ENCODE measurements around the gene MUC5AC.
"Not testable (repeated sequence)": the region's sequence is repeated elsewhere in the genome, so short reads cannot be mapped to it uniquely, and the experiment has no call there.

MUC5AC gene

DNA sequence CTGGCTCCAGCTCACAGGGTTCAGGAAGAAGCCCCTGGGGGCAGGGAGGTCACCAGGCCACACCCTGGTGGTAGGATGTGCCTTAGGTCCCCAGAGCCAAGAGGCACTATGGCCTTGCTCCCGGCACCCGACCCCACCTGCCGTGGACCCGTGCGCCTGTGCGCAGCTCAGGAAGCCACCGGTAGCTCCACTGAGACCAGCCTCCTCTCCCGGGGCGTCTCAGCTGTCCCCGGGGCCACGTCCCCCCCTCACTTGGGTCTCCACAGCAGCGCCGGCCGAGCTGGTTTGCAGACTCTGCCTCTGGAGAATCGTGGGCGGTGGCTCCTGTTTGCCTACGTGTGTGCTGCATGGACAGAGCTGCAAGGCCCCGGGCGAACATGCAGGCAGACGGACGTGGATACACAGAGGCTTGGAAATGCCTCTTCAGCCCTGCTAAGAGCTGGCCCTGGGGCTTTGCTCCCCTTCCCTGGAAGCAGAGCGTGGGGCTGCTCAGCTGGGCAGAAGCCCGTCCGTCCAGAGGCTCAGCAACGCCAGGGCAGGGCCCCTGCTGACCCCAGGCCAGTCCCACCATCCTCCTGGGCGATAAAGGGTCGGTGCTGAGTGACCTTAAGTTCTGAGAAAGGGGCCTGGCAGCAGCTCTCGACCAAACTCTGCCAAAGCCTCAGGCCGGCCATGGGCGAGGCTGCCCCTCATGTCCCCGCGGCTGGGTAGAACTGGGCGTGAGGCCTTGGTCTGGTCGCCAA, 49.8 kb downstream of the MUC5AC start:
- Histone ChIP-seq H3K36me3 (ENCODE audit: control insufficient read depth, insufficient read depth, low read length) (no peaks in the 10 kb centered on the region), H3K4me1 (ENCODE audit: control insufficient read depth, insufficient read depth, low read length) (no peaks in the 10 kb centered on the region), H3K9ac (ENCODE audit: low read depth, low read length) (no peak overlapping the region), H3K9me3 (ENCODE audit: control insufficient read depth, insufficient read depth, low read length) (no peaks in the 10 kb centered on the region), H3K4me3 (ENCODE audit: low read depth, low read length) (no peak overlapping the region), H3K27me3 (ENCODE audit: control insufficient read depth, insufficient read depth, low read length) (no peaks in the 10 kb centered on the region)

DNA sequence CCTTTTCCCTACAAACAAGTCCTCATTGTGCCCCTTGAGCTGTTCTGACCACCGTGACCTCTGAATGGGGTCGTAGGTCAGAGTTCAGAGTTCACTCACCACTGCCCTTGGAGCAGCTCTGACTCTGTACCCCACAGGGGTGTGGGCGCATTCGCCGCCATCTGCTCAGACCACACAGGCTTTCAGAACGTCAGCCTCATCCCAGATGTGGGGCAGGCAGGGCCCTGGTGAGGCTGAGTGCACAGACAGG, 50.3 kb downstream of the MUC5AC start:
- no peak overlapping the region for H3K9ac ChIP-seq (ENCODE audit: low read depth, low read length)
- no peaks in the 10 kb centered on the region for H3K36me3 ChIP-seq (ENCODE audit: control insufficient read depth, insufficient read depth, low read length)
- H3K27me3 ChIP-seq (ENCODE audit: control insufficient read depth, insufficient read depth, low read length), result no peaks in the 10 kb centered on the region
- no peaks in the 10 kb centered on the region for H3K4me1 ChIP-seq (ENCODE audit: control insufficient read depth, insufficient read depth, low read length)
- H3K9me3 ChIP-seq (ENCODE audit: control insufficient read depth, insufficient read depth, low read length), result no peaks in the 10 kb centered on the region
- no peak overlapping the region for H3K4me3 ChIP-seq (ENCODE audit: low read depth, low read length)

DNA sequence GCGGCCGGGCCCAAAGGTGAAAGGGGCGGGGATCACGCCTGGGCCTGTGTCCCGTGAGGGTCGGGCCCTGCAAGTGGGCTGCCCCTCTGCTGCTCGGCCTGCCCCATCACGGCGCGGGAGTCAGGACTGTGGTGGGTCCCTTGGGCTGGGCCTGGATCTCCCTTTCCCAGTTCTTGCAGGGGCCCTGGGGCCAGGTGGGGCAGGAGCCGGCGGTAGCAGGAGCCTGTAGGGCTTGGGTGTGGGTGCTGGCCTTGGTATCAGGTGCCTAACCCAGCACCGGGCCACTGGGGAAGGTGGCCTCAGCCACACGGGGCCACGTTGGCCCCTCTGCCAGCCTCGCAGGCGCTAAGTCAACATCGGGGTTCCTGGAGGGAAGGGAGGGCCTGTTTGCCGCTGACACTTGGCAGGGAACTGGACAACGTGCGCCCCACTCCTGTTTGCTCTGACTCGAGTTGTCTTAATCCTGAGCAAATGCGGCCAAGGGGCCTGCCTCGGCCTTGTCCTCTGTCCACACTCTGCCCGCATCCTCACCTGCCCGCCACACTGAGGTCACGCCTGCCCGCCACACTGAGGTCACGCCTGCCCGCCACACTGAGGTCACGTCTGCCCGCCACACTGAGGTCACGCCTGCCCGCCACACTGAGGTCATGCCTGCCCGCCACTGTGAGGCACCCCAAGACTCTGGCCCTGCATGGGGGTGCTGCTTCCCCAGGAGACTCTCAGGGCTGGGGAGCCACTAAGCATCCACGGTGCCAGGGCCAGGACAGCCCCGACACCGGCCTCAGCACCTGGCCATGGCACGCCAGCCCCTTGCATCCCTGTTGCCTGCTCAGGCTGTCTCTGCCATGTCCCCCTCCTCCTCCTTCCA, 50.9 kb downstream of the MUC5AC start:
- H3K27me3 ChIP-seq (ENCODE audit: control insufficient read depth, insufficient read depth, low read length), result no peaks in the 10 kb centered on the region
- no peak overlapping the region for H3K9ac ChIP-seq (ENCODE audit: low read depth, low read length)

DNA sequence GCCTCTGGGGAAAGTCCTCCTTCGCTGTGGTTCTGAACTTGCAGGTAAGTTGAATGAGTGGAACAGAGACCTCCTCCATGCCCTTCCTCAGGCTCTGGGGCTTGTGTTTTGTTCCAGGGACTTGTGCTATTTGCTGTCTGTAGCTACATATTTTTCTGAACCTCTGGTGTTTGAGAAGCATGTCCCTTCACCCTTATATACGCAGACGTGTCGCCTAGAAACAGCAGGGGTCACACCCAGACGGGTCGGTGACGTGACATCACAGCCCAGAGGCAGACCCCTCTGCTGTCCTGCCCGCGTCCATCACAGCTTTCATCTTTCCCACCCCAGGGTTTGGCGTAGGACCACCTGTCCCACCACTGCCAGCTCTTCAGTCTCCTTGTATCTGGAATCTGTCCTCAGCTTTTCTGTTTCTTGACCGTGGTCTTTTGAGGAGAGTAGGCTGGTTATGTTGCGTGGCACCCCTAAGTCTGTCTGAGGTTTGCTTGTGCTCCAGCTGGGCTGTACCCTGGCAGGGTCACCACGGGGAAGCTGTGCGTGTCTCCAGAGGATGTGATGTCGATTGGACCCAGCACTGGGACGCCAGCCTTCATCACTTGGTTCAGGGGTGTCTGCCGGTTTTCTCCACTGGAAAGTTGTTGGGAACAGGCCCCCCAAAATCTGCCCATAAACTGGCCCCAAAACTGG, 51.8 kb downstream of the MUC5AC start:
- no peaks in the 10 kb centered on the region for H3K27me3 ChIP-seq (ENCODE audit: control insufficient read depth, insufficient read depth, low read length)
- H3K9ac ChIP-seq (ENCODE audit: low read depth, low read length), result no peak overlapping the region
- no peak overlapping the region for H3K4me3 ChIP-seq (ENCODE audit: low read depth, low read length)
- no peaks in the 10 kb centered on the region for H3K9me3 ChIP-seq (ENCODE audit: control insufficient read depth, insufficient read depth, low read length)
- no peaks in the 10 kb centered on the region for H3K4me1 ChIP-seq (ENCODE audit: control insufficient read depth, insufficient read depth, low read length)
- H3K36me3 ChIP-seq (ENCODE audit: control insufficient read depth, insufficient read depth, low read length), result no peaks in the 10 kb centered on the region

More for the DNA sequence above, 50.9 kb downstream of the MUC5AC start:
- Histone ChIP-seq H3K9me3 (ENCODE audit: control insufficient read depth, insufficient read depth, low read length) (no peaks in the 10 kb centered on the region), H3K36me3 (ENCODE audit: control insufficient read depth, insufficient read depth, low read length) (no peaks in the 10 kb centered on the region), H3K4me3 (ENCODE audit: low read depth, low read length) (no peak overlapping the region), H3K4me1 (ENCODE audit: control insufficient read depth, insufficient read depth, low read length) (no peaks in the 10 kb centered on the region)

DNA sequence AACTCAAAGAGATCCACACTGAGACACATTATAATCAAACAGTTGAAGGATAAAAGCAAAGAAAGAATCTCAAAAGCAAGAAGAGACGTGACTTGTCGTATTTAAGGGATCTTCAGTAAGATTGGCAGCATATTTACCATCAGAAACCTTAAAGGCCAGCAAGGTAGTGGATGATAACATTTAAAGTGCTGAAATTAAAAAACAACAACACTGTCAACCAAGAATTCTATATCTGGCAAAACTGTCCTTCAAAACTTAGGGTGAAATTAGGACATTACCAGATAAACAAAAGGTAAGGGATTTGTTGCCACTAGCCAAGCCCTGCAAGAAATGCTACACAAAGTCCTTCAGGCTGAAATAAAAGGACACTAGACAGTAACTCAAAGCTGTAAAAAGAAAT, 54.1 kb downstream of the MUC5AC start:
- Histone ChIP-seq H3K4me1 (ENCODE audit: control insufficient read depth, insufficient read depth, low read length) (no peaks in the 10 kb centered on the region), H3K27me3 (ENCODE audit: control insufficient read depth, insufficient read depth, low read length) (no peaks in the 10 kb centered on the region), H3K36me3 (ENCODE audit: control insufficient read depth, insufficient read depth, low read length) (no peaks in the 10 kb centered on the region), H3K9me3 (ENCODE audit: control insufficient read depth, insufficient read depth, low read length) (no peaks in the 10 kb centered on the region), H3K4me3 (ENCODE audit: low read depth, low read length) (no peak overlapping the region), H3K9ac (ENCODE audit: low read depth, low read length) (no peak overlapping the region)

DNA sequence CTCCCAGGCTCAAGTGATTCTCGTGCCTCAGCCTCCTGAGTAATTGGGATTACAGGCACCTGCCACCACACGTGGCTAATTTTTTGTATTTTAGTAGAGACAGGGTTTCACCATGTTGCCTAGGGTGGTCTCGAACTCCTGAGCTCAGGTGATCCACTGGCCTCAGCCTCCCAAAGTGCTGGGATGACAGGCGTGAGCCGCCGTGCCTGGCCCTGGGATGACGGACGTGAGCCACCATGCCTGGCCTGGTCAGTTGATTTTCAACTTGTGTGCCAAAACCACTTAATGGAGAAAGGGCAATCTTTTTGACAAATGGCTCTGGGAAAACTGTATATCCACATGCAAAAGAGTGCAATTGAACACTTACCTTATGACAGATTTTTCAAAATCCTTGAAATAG, 58.1 kb downstream of the MUC5AC start:
- not testable (repeated sequence) for H3K9me3 ChIP-seq (ENCODE audit: control insufficient read depth, insufficient read depth, low read length); H3K4me3 ChIP-seq (ENCODE audit: low read depth, low read length); H3K4me1 ChIP-seq (ENCODE audit: control insufficient read depth, insufficient read depth, low read length); H3K9ac ChIP-seq (ENCODE audit: low read depth, low read length); H3K27me3 ChIP-seq (ENCODE audit: control insufficient read depth, insufficient read depth, low read length); H3K36me3 ChIP-seq (ENCODE audit: control insufficient read depth, insufficient read depth, low read length)

DNA sequence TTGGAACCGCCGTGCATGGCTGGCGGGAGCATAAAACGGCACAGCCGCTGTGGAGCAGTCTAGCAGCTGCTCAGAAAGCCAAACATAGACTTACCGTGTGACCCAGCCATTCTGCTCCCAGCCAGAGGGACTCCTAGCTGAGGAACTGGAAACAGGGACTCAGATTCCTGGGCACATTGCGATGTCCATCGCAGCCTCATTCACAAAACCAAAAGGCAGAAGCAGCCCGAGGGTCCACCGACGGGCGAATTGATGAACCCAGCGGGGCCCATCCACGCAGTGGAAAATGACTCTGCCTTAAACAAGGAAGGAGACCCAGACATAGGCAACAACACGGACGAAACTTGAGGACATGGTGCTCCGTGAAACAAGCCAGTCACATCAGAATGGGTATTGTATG, 59.4 kb downstream of the MUC5AC start:
- Histone ChIP-seq H3K9me3 (ENCODE audit: control insufficient read depth, insufficient read depth, low read length) (no peaks in the 10 kb centered on the region), H3K4me3 (ENCODE audit: low read depth, low read length) (no peak overlapping the region), H3K27me3 (ENCODE audit: control insufficient read depth, insufficient read depth, low read length) (no peaks in the 10 kb centered on the region), H3K9ac (ENCODE audit: low read depth, low read length) (no peak overlapping the region), H3K4me1 (ENCODE audit: control insufficient read depth, insufficient read depth, low read length) (no peaks in the 10 kb centered on the region), H3K36me3 (ENCODE audit: control insufficient read depth, insufficient read depth, low read length) (no peaks in the 10 kb centered on the region)

DNA sequence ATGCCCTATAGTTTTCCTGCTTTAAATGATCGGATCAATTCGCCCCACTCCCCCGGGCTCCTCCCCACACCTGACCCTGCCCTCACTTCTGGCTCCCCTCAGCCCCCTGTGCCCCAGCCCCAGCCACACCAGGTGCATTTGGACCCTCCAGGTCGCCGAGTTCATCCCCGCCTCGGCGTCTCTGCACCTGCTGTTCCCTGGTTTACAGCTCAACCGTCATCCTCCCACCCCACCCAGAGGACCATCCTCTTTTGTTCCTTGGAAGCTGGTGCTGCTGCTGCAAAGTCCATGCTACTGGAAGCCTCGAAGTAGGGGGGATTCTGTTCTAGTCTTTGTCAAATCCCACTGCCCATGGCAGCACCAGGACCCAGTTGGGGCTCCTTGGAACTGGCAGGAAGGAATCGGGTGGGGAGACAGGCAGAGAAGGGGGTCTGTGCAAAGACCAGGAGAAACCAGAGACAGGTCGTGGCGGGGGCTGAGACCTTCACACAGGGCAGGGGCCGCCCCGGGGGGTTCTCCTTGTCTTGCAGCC, 60.6 kb downstream of the MUC5AC start:
- Histone ChIP-seq H3K27me3 (ENCODE audit: control insufficient read depth, insufficient read depth, low read length) (no peaks in the 10 kb centered on the region), H3K9ac (ENCODE audit: low read depth, low read length) (no peak overlapping the region), H3K36me3 (ENCODE audit: control insufficient read depth, insufficient read depth, low read length) (no peaks in the 10 kb centered on the region), H3K4me3 (ENCODE audit: low read depth, low read length) (no peak overlapping the region), H3K4me1 (ENCODE audit: control insufficient read depth, insufficient read depth, low read length) (no peaks in the 10 kb centered on the region), H3K9me3 (ENCODE audit: control insufficient read depth, insufficient read depth, low read length) (no peaks in the 10 kb centered on the region)

DNA sequence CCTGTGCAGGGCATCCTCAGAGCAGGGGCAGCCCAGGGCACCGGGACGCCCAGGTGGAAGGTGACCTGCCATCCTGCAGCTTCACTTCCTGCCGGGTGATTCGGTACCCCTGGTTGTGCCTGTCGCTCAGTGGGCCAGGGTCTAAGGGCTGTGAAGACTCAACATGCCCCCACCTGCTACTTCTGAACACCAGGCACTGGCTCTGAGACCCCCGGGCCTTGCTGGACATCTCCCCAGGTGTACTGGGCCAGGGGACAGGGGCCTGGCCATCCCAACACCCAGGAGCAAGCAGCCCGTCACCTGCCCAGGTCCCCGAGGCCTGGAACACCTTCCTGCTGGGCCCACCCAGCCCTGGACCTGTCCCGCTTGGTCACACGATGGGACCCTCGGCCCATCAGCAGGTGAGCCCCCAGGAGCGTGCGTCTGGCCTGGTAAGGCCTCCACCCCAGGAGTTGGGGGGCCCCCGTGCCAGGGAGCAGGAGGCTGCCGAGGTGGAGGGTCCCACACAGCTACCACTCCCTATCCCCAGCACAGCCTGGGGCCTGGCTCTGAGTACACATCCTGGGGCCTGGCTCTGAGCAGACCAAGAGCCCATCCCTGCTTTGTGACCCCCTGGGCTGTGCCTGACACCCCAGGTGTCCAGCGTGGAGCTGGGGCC, 61.2 kb downstream of the MUC5AC start:
- no peak overlapping the region for H3K4me3 ChIP-seq (ENCODE audit: low read depth, low read length)
- no peaks in the 10 kb centered on the region for H3K9me3 ChIP-seq (ENCODE audit: control insufficient read depth, insufficient read depth, low read length)
- H3K27me3 ChIP-seq (ENCODE audit: control insufficient read depth, insufficient read depth, low read length), result no peaks in the 10 kb centered on the region
- H3K9ac ChIP-seq (ENCODE audit: low read depth, low read length), result no peak overlapping the region
- H3K4me1 ChIP-seq (ENCODE audit: control insufficient read depth, insufficient read depth, low read length), result no peaks in the 10 kb centered on the region
- no peaks in the 10 kb centered on the region for H3K36me3 ChIP-seq (ENCODE audit: control insufficient read depth, insufficient read depth, low read length)

DNA sequence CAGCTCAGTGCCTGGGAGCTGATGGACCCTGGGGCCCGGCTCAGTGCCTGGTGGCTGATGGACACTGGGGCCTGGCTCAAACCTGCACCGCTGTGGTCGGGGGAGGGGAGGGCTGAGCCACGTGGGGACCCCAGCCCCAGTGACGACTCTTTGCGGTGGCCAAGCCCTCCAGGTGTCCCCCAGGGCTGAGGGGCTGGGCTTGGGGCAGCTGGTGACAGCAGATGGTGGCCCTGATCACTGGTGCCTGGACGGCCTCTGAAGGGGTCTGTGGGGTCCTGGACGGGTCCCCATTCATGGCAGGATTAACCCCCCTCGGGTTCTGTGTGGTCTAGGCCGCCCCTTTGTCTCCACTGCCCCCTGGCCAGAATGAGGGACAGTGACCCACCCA, 61.7 kb downstream of the MUC5AC start:
- Histone ChIP-seq H3K36me3 (ENCODE audit: control insufficient read depth, insufficient read depth, low read length) (no peaks in the 10 kb centered on the region), H3K27me3 (ENCODE audit: control insufficient read depth, insufficient read depth, low read length) (no peaks in the 10 kb centered on the region), H3K4me1 (ENCODE audit: control insufficient read depth, insufficient read depth, low read length) (no peaks in the 10 kb centered on the region), H3K9ac (ENCODE audit: low read depth, low read length) (no peak overlapping the region), H3K9me3 (ENCODE audit: control insufficient read depth, insufficient read depth, low read length) (no peaks in the 10 kb centered on the region), H3K4me3 (ENCODE audit: low read depth, low read length) (no peak overlapping the region)

All from iPS-15b (cell line).